OCI-LY3 (cell line): ENCODE results near the gene PYGM.

Source experiments
- H2AFZ ChIP-seq: fragments of 200-600, 300-600 bp; shearing (Covaris generic); 2 replicates; pipeline ENCODE4 v1.6.0; 2014; ENCODE audit warnings: antibody characterized with exemption, low read depth, low read length
- H3K27ac ChIP-seq: fragments of 200-600, 300-600 bp; sonication (generic); 2 replicates; pipeline ENCODE4 v1.5.1; 2014; ENCODE audit warnings: mild to moderate bottlenecking, low read length, moderate library complexity, mixed read lengths
- H3K27me3 ChIP-seq: fragments of 200-600, 300-600 bp; sonication (generic); 2 replicates; pipeline ENCODE4 v1.6.1; 2014; ENCODE audit warnings: low read depth, low read length, mixed read lengths
- H3K36me3 ChIP-seq: fragments of 200-600, 300-600 bp; sonication (generic); replicated peaks from 2 replicates; pipeline ENCODE3; 2014; ENCODE audit warnings: low read depth, low read length, mixed read lengths
- H3K4me1 ChIP-seq: fragments of 300-600, 200-600 bp; sonication (generic); 2 replicates; pipeline ENCODE4 v1.6.1; 2014; ENCODE audit warnings: low read length, mixed read lengths
- H3K4me2 ChIP-seq: fragments of 200-600, 300-600 bp; sonication (generic); 2 replicates; pipeline ENCODE4 v1.6.1; 2014; ENCODE audit warnings: low read length, mixed read lengths
- H3K4me3 ChIP-seq: fragments of 300-600, 200-600 bp; sonication (generic); 2 replicates; pipeline ENCODE4 v1.5.1; 2014; ENCODE audit warnings: antibody characterized with exemption, mild to moderate bottlenecking, low read length, moderate library complexity
- H3K79me2 ChIP-seq: fragments of 300-600, 200-600 bp; shearing (Covaris generic); 2 replicates; pipeline ENCODE4 v1.6.1; 2014; ENCODE audit warnings: mild to moderate bottlenecking, low read length, mixed read lengths
- H3K9ac ChIP-seq: fragments of 300-600, 200-600 bp; shearing (Covaris generic); 2 replicates; pipeline ENCODE4 v1.6.0; 2014; ENCODE audit warnings: mild to moderate bottlenecking, low read length, moderate library complexity
- H3K9me3 ChIP-seq: fragments of 200-600, 300-600 bp; shearing (Covaris generic); 2 replicates; pipeline ENCODE4 v1.6.1; 2014; ENCODE audit warnings: low read length, mixed read lengths; ENCODE audit not compliant: insufficient read depth
- H4K20me1 ChIP-seq: fragments of 200-600, 300-600 bp; sonication (generic); 2 replicates; pipeline ENCODE4 v1.6.1; 2016; ENCODE audit warnings: low read length, mixed read lengths; ENCODE audit not compliant: insufficient read depth
- CTCF ChIP-seq: fragments of 200-600, 300-600 bp; sonication (generic); IDR thresholded peaks from 2 replicates; pipeline ENCODE4 v1.5.1; 2014; ENCODE audit warnings: antibody characterized with exemption, low read length, low read depth
- EZH2phosphoT487 ChIP-seq: fragments of 200-600 bp; shearing (Covaris generic); IDR thresholded peaks from 2 replicates; pipeline ENCODE4 v1.6.1; 2018; ENCODE audit warnings: antibody characterized with exemption, mixed run types, low read depth

PYGM gene

GRCh38 chr11:64726211-64726641, 33.5 kb downstream of the PYGM start:
- H3K9me3 ChIP-seq, result no peaks in the 10 kb centered on the region
- H3K27ac ChIP-seq, result no peak overlapping the region
- no peak overlapping the region for H3K4me2 ChIP-seq
- no peaks in the 10 kb centered on the region for H4K20me1 ChIP-seq
- peaks cover 3% of the 10 kb centered on the region for H3K36me3 ChIP-seq
- H3K4me1 ChIP-seq, result peaks cover 36% of the 10 kb centered on the region
- H2AFZ ChIP-seq, result no peak overlapping the region
- peaks cover 4% of the 10 kb centered on the region; the same call in 1 of the 2 replicates for H3K27me3 ChIP-seq
- H3K79me2 ChIP-seq, result no peaks in the 10 kb centered on the region
- no peak overlapping the region for H3K4me3 ChIP-seq
- TF ChIP-seq CTCF, result no peak
- no peak for TF ChIP-seq EZH2phosphoT487
- no peak overlapping the region for H3K9ac ChIP-seq

GRCh38 chr11:64724863-64725532, 34.8 kb downstream of the PYGM start:
- peak overlapping the region; percentile 99; the same call in 1 of the 2 replicates for H3K9ac ChIP-seq
- H3K27me3 ChIP-seq, result peaks cover 4% of the 10 kb centered on the region; the same call in 1 of the 2 replicates
- no peak overlapping the region for H3K4me3 ChIP-seq
- no peaks in the 10 kb centered on the region for H4K20me1 ChIP-seq
- H3K4me1 ChIP-seq, result peaks cover 36% of the 10 kb centered on the region
- H3K9me3 ChIP-seq, result no peaks in the 10 kb centered on the region
- no peak overlapping the region for H3K27ac ChIP-seq
- H3K79me2 ChIP-seq, result no peaks in the 10 kb centered on the region
- H2AFZ ChIP-seq, result no peak overlapping the region
- TF ChIP-seq CTCF (no peak), EZH2phosphoT487 (no peak)
- peak overlapping the region; percentile 98 for H3K4me2 ChIP-seq
- H3K36me3 ChIP-seq, result peaks cover 3% of the 10 kb centered on the region

GRCh38 chr11:64723907-64724862, 35.6 kb downstream of the PYGM start:
- Histone ChIP-seq H2AFZ (no peak overlapping the region), H4K20me1 (no peaks in the 10 kb centered on the region), H3K9ac (peak overlapping the region; percentile 99), H3K36me3 (peaks cover 3% of the 10 kb centered on the region), H3K4me1 (peaks cover 36% of the 10 kb centered on the region), H3K27ac (peak overlapping the region; percentile 89), H3K27me3 (peaks cover 4% of the 10 kb centered on the region; the same call in 1 of the 2 replicates), H3K4me3 (peak overlapping the region; percentile 91), H3K4me2 (peak overlapping the region; percentile 98), H3K9me3 (no peaks in the 10 kb centered on the region), H3K79me2 (no peaks in the 10 kb centered on the region)
- TF ChIP-seq EZH2phosphoT487 (no peak), CTCF (no peak)
